Activated naive CD8-positive, alpha-beta T cell treated with anti-CD3 and anti-CD28 coated beads, Interleukin-2, amount 50 U/mL, for 24 hours (primary cell): ENCODE results near the gene SEPTIN12.

Experiments used
- ATAC-seq: fragments of 150-1000 bp; cut with Tn5 transposase; one replicate; pipeline ENCODE4 v1.10.0; 2021
- DNase-seq: peaks from one replicate; pipeline ENCODE4 v3.0.0; 2021
- H3K27ac Mint-ChIP-seq: one replicate; pipeline ENCODE4 v1.8.0; 2021; ENCODE audit warnings: mild to moderate bottlenecking, mixed read lengths
- H3K27me3 Mint-ChIP-seq: one replicate; pipeline ENCODE4 v1.8.0; 2021; ENCODE audit warnings: mixed read lengths
- H3K36me3 Mint-ChIP-seq: one replicate; pipeline ENCODE4 v1.8.0; 2021; ENCODE audit warnings: low read depth, mixed read lengths
- H3K4me1 Mint-ChIP-seq: one replicate; pipeline ENCODE4 v1.8.0; 2021; ENCODE audit warnings: mixed read lengths
- H3K4me3 Mint-ChIP-seq: one replicate; pipeline ENCODE4 v1.8.0; 2021; ENCODE audit warnings: mild to moderate bottlenecking, moderate library complexity, mixed read lengths
- H3K9me3 Mint-ChIP-seq: one replicate; pipeline ENCODE4 v1.8.0; 2021; ENCODE audit warnings: mixed read lengths

SEPTIN12 gene

GRCh38 chr16:4783251-4783950 is 4.7 kb downstream of the SEPTIN12 start:
- no peak for ATAC-seq
- no peak for DNase-seq
- Mint-ChIP-seq H3K4me1 (no peaks in the 10 kb centered on the region), H3K36me3 (no peaks in the 10 kb centered on the region), H3K4me3 (no peak overlapping the region), H3K9me3 (no peaks in the 10 kb centered on the region), H3K27me3 (no peaks in the 10 kb centered on the region), H3K27ac (no peak overlapping the region)

DNA sequence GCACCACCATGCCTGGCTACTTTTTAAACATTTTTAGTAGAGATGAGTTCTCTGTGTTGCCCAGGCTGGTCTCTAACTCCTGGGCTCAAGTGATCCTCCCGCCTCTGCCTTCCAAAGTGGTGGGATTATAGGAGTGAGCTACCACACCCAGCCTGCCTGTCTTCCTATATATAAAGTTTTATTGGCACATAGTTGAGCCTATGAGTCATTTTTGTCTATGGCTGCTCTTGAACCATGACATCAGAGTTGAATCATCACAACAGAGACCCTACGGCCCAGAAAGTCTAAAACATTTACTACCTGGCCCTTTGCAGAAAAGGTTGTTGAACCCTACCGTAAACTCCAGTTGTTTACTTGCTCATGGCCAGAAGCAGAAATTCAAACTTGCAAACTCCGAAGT is 7.9 kb downstream of the SEPTIN12 start:
- Mint-ChIP-seq H3K27me3 (no peaks in the 10 kb centered on the region), H3K27ac (no peak overlapping the region), H3K4me1 (no peaks in the 10 kb centered on the region), H3K9me3 (no peaks in the 10 kb centered on the region), H3K4me3 (no peak overlapping the region), H3K36me3 (no peaks in the 10 kb centered on the region)
- ATAC-seq (no peak), DNase-seq (no peak)

GRCh38 chr16:4778050-4778392 is 10.1 kb downstream of the SEPTIN12 start:
- Mint-ChIP-seq H3K27me3 (no peaks in the 10 kb centered on the region), H3K4me3 (no peak overlapping the region), H3K9me3 (no peaks in the 10 kb centered on the region), H3K36me3 (no peaks in the 10 kb centered on the region), H3K4me1 (no peaks in the 10 kb centered on the region), H3K27ac (no peak overlapping the region)
- no peak for DNase-seq
- ATAC-seq, result no peak

- H3K4me1 Mint-ChIP-seq, result no peaks in the 10 kb centered on the region
- no peaks in the 10 kb centered on the region for H3K9me3 Mint-ChIP-seq
- DNase-seq (no peak), ATAC-seq (no peak)
- H3K4me3 Mint-ChIP-seq, result no peak overlapping the region
- H3K27me3 Mint-ChIP-seq, result no peaks in the 10 kb centered on the region
- H3K36me3 Mint-ChIP-seq, result no peaks in the 10 kb centered on the region
- no peak overlapping the region for H3K27ac Mint-ChIP-seq
Observed at GRCh38 chr16:4777339-4778049, 10.7 kb downstream of the SEPTIN12 start.

DNA sequence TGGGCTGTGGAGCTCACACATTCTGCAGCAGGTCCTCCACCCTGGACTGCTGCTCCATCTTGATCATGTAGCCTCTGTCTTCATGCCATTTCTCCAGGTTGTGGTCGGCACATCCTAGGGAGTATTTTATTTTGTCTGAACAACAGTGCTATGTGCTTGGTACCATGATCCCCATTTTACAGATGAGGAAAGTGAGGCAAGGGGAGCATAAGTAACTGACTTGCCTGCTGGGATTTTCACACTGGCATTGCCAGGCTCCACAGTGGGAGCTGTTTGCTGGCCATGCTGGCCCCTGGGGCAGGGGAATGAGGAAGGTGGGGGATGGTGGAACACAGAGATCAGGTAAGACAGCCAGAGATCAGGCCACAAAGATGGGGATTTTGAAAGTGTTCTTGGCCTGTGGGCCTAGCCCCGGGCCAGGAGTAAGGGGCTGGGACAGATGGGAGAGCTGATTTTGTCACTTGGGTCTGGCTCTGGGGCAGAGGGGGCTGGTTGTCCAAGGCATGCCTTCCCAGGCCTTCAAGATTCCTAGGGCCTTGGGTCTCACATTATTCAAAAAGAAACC is 11.9 kb downstream of the SEPTIN12 start:
- H3K27ac Mint-ChIP-seq, result no peak overlapping the region
- H3K27me3 Mint-ChIP-seq, result no peaks in the 10 kb centered on the region
- H3K4me1 Mint-ChIP-seq, result no peaks in the 10 kb centered on the region
- no peaks in the 10 kb centered on the region for H3K36me3 Mint-ChIP-seq
- ATAC-seq (no peak), DNase-seq (no peak)
- H3K9me3 Mint-ChIP-seq, result no peaks in the 10 kb centered on the region
- no peak overlapping the region for H3K4me3 Mint-ChIP-seq

DNA sequence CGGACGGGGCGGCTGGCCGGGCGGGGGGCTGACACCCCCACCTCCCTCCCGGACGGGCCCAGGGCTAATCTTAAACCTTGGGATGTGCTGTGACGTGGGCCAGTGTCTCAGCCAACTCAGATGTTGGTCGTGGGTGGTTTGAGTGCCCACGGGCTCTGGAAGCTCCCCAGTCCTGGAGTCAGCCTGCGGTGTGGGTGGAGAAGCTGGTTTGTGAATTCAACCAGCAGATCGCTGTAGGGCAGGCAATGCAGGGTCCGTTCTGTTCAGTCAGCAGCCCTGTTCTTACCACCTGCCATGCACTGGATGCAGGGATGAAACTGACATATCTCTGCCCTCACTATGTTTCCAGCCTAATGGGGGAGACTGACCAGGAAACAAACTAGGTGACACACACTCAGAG is 13.1 kb downstream of the SEPTIN12 start:
- Mint-ChIP-seq H3K27me3 (no peaks in the 10 kb centered on the region), H3K4me3 (no peak overlapping the region), H3K27ac (no peak overlapping the region), H3K9me3 (no peaks in the 10 kb centered on the region), H3K36me3 (no peaks in the 10 kb centered on the region), H3K4me1 (no peaks in the 10 kb centered on the region)
- ATAC-seq (no peak), DNase-seq (no peak)

DNA sequence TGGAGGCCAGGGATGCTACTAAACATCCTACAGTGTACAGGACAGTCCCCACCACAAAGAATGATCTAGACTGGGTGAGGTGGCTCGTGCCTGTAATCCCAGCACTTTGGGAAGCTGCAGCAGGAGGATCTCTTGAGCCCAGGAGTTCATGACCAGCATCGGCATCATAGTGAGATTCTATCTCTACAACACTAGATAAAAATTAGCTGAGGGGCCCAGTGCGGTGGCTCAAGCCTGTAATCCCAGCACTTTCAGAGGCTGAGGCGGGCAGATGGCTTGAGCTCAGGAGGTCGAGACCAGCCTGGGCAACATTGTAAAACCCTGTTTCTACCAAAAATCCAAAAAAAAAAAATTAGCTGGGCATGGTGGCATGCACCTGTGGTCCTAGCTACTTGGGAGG is 15.8 kb downstream of the SEPTIN12 start:
- Mint-ChIP-seq H3K27ac (no peak overlapping the region), H3K36me3 (no peaks in the 10 kb centered on the region), H3K27me3 (no peaks in the 10 kb centered on the region), H3K9me3 (no peaks in the 10 kb centered on the region), H3K4me3 (no peak overlapping the region), H3K4me1 (peaks cover 11% of the 10 kb centered on the region)
- ATAC-seq (no peak), DNase-seq (no peak)

- H3K4me3 Mint-ChIP-seq, result no peak overlapping the region
Observed at GRCh38 chr16:4771646-4772045, 16.5 kb downstream of the SEPTIN12 start.

GRCh38 chr16:4769306-4769638 is 18.9 kb downstream of the SEPTIN12 start:
- Mint-ChIP-seq H3K4me1 (peaks cover 23% of the 10 kb centered on the region), H3K27me3 (no peaks in the 10 kb centered on the region), H3K9me3 (no peaks in the 10 kb centered on the region), H3K4me3 (peak overlapping the region; percentile 21), H3K27ac (no peak overlapping the region), H3K36me3 (no peaks in the 10 kb centered on the region)
- no peak for ATAC-seq
- DNase-seq, result no peak

More at GRCh38 chr16:4771646-4772045, 16.5 kb downstream of the SEPTIN12 start:
- Mint-ChIP-seq H3K4me1 (peaks cover 14% of the 10 kb centered on the region), H3K36me3 (no peaks in the 10 kb centered on the region), H3K9me3 (no peaks in the 10 kb centered on the region), H3K27me3 (no peaks in the 10 kb centered on the region), H3K27ac (no peak overlapping the region)
- ATAC-seq (no peak), DNase-seq (no peak)

GRCh38 chr16:4768549-4769305 is 19.4 kb downstream of the SEPTIN12 start:
- ATAC-seq, result peak; percentile 82

DNA sequence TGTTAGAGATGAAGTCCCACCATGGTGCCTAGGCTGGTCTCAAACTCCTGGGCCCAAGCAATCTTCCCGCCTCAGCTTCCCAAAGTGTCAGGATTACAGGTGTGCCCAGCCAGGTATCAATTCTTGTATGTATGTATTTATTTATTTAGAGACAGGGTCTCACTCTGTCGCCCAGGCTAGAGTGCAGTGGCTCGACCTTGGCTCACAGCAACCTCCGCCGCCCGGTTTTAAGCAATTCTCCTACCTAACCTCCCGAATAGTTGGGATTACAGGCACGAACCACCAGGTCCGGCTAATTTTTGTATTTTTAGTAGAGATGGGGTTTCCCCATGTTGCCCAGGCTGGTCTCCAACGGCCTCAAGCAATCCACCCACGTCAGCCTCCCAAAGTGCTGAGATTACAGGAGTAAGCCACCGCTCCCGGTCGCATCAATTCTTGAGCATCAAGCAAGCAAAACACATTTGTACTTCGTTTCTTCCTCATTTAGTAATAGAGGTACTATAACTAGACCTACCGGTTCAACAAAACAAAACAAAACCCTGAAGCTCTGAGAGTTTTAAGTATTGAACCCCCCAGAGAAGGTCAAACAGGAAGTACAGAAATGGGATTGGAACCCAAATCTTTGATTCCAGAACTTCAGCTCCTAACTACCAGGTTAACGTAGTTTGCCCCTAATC is 20.1 kb downstream of the SEPTIN12 start:
- Mint-ChIP-seq H3K27ac (peak overlapping the region; percentile 87), H3K27me3 (no peaks in the 10 kb centered on the region), H3K4me3 (peak overlapping the region; percentile 85), H3K9me3 (no peaks in the 10 kb centered on the region), H3K4me1 (peaks cover 23% of the 10 kb centered on the region), H3K36me3 (no peaks in the 10 kb centered on the region)
- ATAC-seq (peak; percentile 8), DNase-seq (no peak)

More at GRCh38 chr16:4768549-4769305, 19.4 kb downstream of the SEPTIN12 start:
- H3K27ac Mint-ChIP-seq, result peak overlapping the region; percentile 87
- no peaks in the 10 kb centered on the region for H3K9me3 Mint-ChIP-seq
- DNase-seq, result peak; percentile 93
- H3K4me3 Mint-ChIP-seq, result peak overlapping the region; percentile 85
- peaks cover 23% of the 10 kb centered on the region for H3K4me1 Mint-ChIP-seq
- no peaks in the 10 kb centered on the region for H3K36me3 Mint-ChIP-seq
- no peaks in the 10 kb centered on the region for H3K27me3 Mint-ChIP-seq

- peak within 1 kb of the TSS; percentile 88 for H3K27ac Mint-ChIP-seq
- H3K9me3 Mint-ChIP-seq, result no peaks in the 10 kb centered on the region
- DNase-seq, result peak; percentile 98
- no peaks in the 10 kb centered on the region for H3K27me3 Mint-ChIP-seq
- H3K36me3 Mint-ChIP-seq, result no peaks in the 10 kb centered on the region
- H3K4me1 Mint-ChIP-seq, result peaks cover 23% of the 10 kb centered on the region
- peak within 1 kb of the TSS; percentile 85 for H3K4me3 Mint-ChIP-seq
- peak; percentile 78 for ATAC-seq
Observed at GRCh38 chr16:4766875-4767628, 21.1 kb downstream of the SEPTIN12 start, which contains the start of gene ZNF500. TSS of gene ZNF500 (minus strand) at chr16:4767162. CDS start at chr16:4765978, 1,184 bp downstream.

DNA sequence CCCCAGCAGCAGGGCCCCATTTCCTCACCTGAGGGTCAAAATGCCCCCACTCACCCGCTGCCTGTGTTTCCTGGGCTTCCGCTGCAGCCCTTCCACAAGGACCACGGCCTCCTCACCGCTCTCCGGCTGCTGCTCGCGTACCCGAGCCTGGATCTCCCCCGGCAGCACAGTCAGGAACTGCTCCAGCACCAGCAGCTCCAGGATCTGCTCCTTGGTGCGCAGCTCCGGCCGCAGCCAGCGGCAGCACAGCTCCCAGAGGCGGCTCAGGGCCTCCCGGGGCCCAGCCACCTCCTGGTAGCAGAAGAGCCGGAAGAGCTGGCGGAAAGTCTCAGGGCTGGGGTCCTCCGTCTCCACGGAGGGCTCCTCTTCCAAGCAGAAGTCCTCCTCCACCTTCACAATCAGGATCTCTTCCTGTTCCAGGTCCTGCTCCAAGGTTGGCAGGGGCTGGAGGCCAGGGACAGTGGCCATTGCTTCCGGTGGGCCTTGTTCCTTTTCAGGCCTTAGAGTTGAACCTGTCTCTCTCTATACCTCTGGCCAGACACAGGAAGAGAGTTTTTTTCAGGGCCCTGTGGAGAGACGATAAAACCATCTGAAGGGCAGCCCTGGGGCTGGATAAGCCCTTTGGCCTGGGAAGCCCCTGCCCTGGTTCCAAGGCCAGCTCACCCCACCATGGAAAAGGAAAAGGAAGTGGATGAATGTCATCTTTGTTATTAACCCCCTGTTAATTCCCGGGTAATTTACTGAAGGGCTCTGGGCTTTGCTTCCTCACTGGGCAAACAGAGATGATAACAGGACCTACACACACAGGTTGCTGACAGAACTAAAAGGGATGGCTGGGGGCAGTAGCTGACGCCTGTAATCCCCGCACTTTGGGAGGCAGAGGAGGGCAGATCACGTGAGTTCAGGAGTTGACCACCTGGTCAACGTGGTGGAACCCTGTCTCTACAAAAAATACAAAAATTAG is 22.4 kb downstream of the SEPTIN12 start:
- Mint-ChIP-seq H3K36me3 (no peaks in the 10 kb centered on the region), H3K9me3 (no peaks in the 10 kb centered on the region), H3K4me1 (peaks cover 23% of the 10 kb centered on the region), H3K27me3 (no peaks in the 10 kb centered on the region), H3K27ac (peak overlapping the region; percentile 86), H3K4me3 (peak overlapping the region; percentile 85)
- DNase-seq (no peak), ATAC-seq (no peak)
